Uterus (tissue), 2 donors: Measurements from ENCODE around the gene WDR59.

Experiments used
- CTCF ChIP-seq, 4 experiments: fragments of 200-600 bp in 2 of 4; fragments of 450-650 bp in 2 of 4; sonication (generic) in 2 of 4; IDR thresholded peaks; one replicate each; pipeline ENCODE4 v1.5.1; 2016 to 2019; ENCODE audit warnings: antibody characterized with exemption in 4 of 4, mild to moderate bottlenecking in 2 of 4, moderate library complexity in 1 of 4
- POLR2A ChIP-seq, 2 donors: fragments of 450-650 bp; IDR thresholded peaks; one replicate each; pipeline ENCODE4 v1.6.1; 2016; ENCODE audit warnings: antibody characterized with exemption in 2 of 2, mild to moderate bottlenecking in 1 of 2, moderate library complexity in 1 of 2

DNA sequence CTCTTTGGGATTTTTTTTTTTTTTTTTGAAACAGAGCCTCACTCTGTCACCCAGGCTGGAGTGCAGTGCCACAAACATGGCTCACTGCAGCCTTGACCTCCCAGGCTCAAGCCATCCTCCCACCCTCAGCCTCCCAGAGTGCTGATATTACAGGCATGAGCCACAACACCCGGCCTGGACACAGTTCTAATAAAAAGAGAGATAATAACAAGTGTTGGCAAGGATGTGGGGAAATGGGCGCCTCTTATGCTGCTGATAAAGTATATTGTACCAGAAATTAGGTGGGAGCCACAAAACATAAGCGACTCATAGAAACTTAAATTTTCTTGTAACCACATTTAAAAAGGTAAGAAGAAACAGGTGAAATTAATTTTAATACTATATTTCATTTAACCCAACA lies 159.9 kb downstream of the WDR59 start:
- TF ChIP-seq CTCF (IDR thresholded peaks at IDR 0.05) = no peak
- TF ChIP-seq POLR2A (IDR thresholded peaks at IDR 0.05) = no peak
